K562 (cell line): Measurements from ENCODE around the gene DHX36. TPM values are rescaled to one million over a fixed set of nuclear protein-coding genes. Genes with fewer than 3 reads are reported as not detected.

ENCODE experiments used
- ATAC-seq: fragments of 200-7000 bp; cut with Tn5 transposase; 3 replicates; pipeline ENCODE4 v1.9.1; 2020; ENCODE audit warnings: moderate library complexity
- BruUV-seq: library from RNA; stranded (reverse); fragments of 400-500 nt; replicated peaks from 2 replicates; lab custom pipeline; 2021; lab: Mats Ljungman, UMichigan
- CTCF ChIA-PET: fragments of 300-600 bp; formaldehyde crosslinking; extraction: SDS; loops from one replicate; lab custom pipeline; 2021; ENCODE audit warnings: low intra/inter-chr PET ratio; lab: Yijun Ruan, JAX
- POLR2A ChIA-PET: fragments of 300-600, 350-650 bp; sonication (Branson Sonifier 250); formaldehyde crosslinking; extraction: SDS; loops from one replicate; lab custom pipeline; 2021; ENCODE audit warnings: antibody characterized with exemption, inconsistent platforms; lab: Yijun Ruan, JAX
- DNase-seq, 4 experiments: peaks; one replicate each; pipeline versions ENCODE4 v3.0.0 to v3.0.0-alpha.2; 2011 to 2018; ENCODE audit warnings: low spot score in 3 of 4, mixed read lengths in 3 of 4; ENCODE audit errors: extremely low read depth in 1 of 4
- FAIRE-seq: peaks from 2 replicates; lab custom pipeline; 2011; peaks lifted over from hg19 to GRCh38; lab: Jason Lieb, UNC
- H2AFZ ChIP-seq: 2 replicates; pipeline ENCODE4 v1.6.0; 2011; ENCODE audit warnings: low read depth, low read length, control low read depth, inconsistent platforms
- H3K27ac ChIP-seq: fragments of 200-600 bp; 3 replicates; pipeline ENCODE4 v1.8.0; 2011; ENCODE audit warnings: low read depth, mild to moderate bottlenecking, control low read depth, inconsistent platforms, low read length, moderate library complexity, mixed read lengths; ENCODE audit errors: extremely low read depth
- H3K27me3 ChIP-seq, 2 experiments: fragments of 300-600 bp in 1 of 2; 2 replicates in 1 of 2; 3 replicates in 1 of 2; pipeline versions ENCODE4 v1.6.0 to v1.8.0; 2011; ENCODE audit warnings: inconsistent platforms in 2 of 2, low read length in 2 of 2, mild to moderate bottlenecking in 1 of 2, mixed read lengths in 1 of 2, moderate library complexity in 1 of 2; ENCODE audit not compliant: control insufficient read depth in 2 of 2, insufficient read depth in 2 of 2
- H3K36me3 ChIP-seq: fragments of 300-600 bp; 3 replicates; pipeline ENCODE4 v1.8.0; 2011; ENCODE audit warnings: mild to moderate bottlenecking, low read length, inconsistent platforms; ENCODE audit not compliant: control insufficient read depth, insufficient read depth
- H3K4me1 ChIP-seq, 2 experiments: fragments of 200-600 bp in 1 of 2; replicated peaks in 1 of 2; 2 replicates in 1 of 2; 3 replicates in 1 of 2; pipeline versions ENCODE4 v1.5.1 to v1.8.0; 2011; ENCODE audit warnings: inconsistent platforms in 2 of 2, low read length in 2 of 2, mild to moderate bottlenecking in 1 of 2, mixed read lengths in 1 of 2, moderate library complexity in 1 of 2; ENCODE audit not compliant: control insufficient read depth in 2 of 2, insufficient read depth in 2 of 2
- H3K4me2 ChIP-seq: 2 replicates; pipeline ENCODE4 v1.6.1; 2011; ENCODE audit warnings: low read length, control low read depth, inconsistent platforms, mixed read lengths; ENCODE audit not compliant: insufficient read depth
- H3K4me3 ChIP-seq: fragments of 200-600 bp; sonication (generic), shearing (Covaris generic); 2 replicates; pipeline ENCODE4 v1.5.1; 2016; ENCODE audit warnings: control low read depth, inconsistent platforms
- H3K79me2 ChIP-seq: fragments of 200-600 bp; 3 replicates; pipeline ENCODE4 v1.8.0; 2011; ENCODE audit warnings: low read length, inconsistent platforms; ENCODE audit not compliant: control insufficient read depth, insufficient read depth
- H3K9ac ChIP-seq, 2 experiments: 2 replicates each; pipeline versions ENCODE4 v1.6.0 to v1.6.1; 2011; ENCODE audit warnings: low read depth in 2 of 2, low read length in 2 of 2, control low read depth in 1 of 2, inconsistent platforms in 1 of 2, mild to moderate bottlenecking in 1 of 2, mixed read lengths in 1 of 2; ENCODE audit not compliant: insufficient read depth in 1 of 2
- H3K9me1 ChIP-seq: one replicate; pipeline ENCODE4 v1.6.0; 2011; ENCODE audit warnings: inconsistent platforms, mild to moderate bottlenecking, low read length, moderate library complexity; ENCODE audit not compliant: control insufficient read depth, insufficient read depth
- H3K9me3 ChIP-seq: replicated peaks from 2 replicates; pipeline ENCODE4 v1.5.1; 2011; ENCODE audit warnings: low read depth, low read length, inconsistent platforms; ENCODE audit not compliant: control insufficient read depth, insufficient read depth
- H4K20me1 ChIP-seq: replicated peaks from 2 replicates; pipeline ENCODE4 v1.6.1; 2011; ENCODE audit warnings: low read length, inconsistent platforms, mixed read lengths; ENCODE audit not compliant: control insufficient read depth, insufficient read depth
- ARID1B ChIP-seq: fragments of 450-650 bp; IDR thresholded peaks from 2 replicates; pipeline ENCODE4 v1.6.1; 2016; ENCODE audit warnings: antibody characterized with exemption, mild to moderate bottlenecking, inconsistent platforms
- BHLHE40 ChIP-seq: IDR thresholded peaks from 2 replicates; pipeline ENCODE4 v1.6.1; 2011; ENCODE audit warnings: low read length, improper control_type of control experiment
- CBX2 ChIP-seq: fragments of 200-600 bp; sonication (generic); IDR thresholded peaks from one replicate; pipeline ENCODE4 v1.6.1; 2012; ENCODE audit warnings: mild to moderate bottlenecking, low read length, inconsistent platforms; ENCODE audit not compliant: insufficient read depth, poor library complexity, severe bottlenecking
- CSDE1 ChIP-seq, 2 experiments: fragments of 450-650 bp; IDR thresholded peaks; 2 replicates each; pipeline ENCODE4 v1.6.1; 2016; ENCODE audit warnings: mild to moderate bottlenecking in 1 of 2
- FOXM1 ChIP-seq, 2 experiments: fragments of 450-650 bp in 1 of 2; sonication (generic) in 1 of 2; formaldehyde crosslinking in 1 of 2; IDR thresholded peaks; 2 replicates each; pipeline versions ENCODE4 v1.6.1 to v1.9.0; 2017 to 2022; ENCODE audit warnings: low read depth in 2 of 2, mild to moderate bottlenecking in 2 of 2, missing genetic modification reagents in 1 of 2, moderate library complexity in 1 of 2
- HNRNPK ChIP-seq: fragments of 200-400 bp; formaldehyde crosslinking; IDR thresholded peaks from one replicate; pipeline ENCODE4 v1.6.1; 2018; ENCODE audit warnings: mild to moderate bottlenecking, low read depth, low read length; ENCODE audit not compliant: poor library complexity, severe bottlenecking
- KLF16 ChIP-seq: IDR thresholded peaks from 2 replicates; pipeline ENCODE4 v1.6.1; 2016; ENCODE audit warnings: antibody characterized with exemption
- LCOR ChIP-seq: sonication (generic); formaldehyde crosslinking; IDR thresholded peaks from 2 replicates; pipeline ENCODE4 v1.8.0; 2022; ENCODE audit warnings: mild to moderate bottlenecking, missing genetic modification reagents
- MCM5 ChIP-seq: fragments of 450-650 bp; IDR thresholded peaks from 2 replicates; pipeline ENCODE4 v1.6.1; 2016; ENCODE audit warnings: low read depth
- NFIX ChIP-seq: fragments of 250-450 bp; sonication (Bioruptor Pico); IDR thresholded peaks from 2 replicates; pipeline ENCODE4 v1.4.0; 2020; ENCODE audit warnings: low read depth, mild to moderate bottlenecking, moderate library complexity
- PATZ1 ChIP-seq: fragments of 250-450 bp; sonication (Bioruptor Pico); IDR thresholded peaks from 2 replicates; pipeline ENCODE4 v1.5.0; 2020; ENCODE audit warnings: mild to moderate bottlenecking, borderline replicate concordance
- PHF8 ChIP-seq: fragments of 200-600 bp; sonication (generic); IDR thresholded peaks from 2 replicates; pipeline ENCODE4 v1.6.1; 2012; ENCODE audit warnings: mixed run types, mild to moderate bottlenecking, inconsistent platforms, low read length, moderate library complexity, borderline replicate concordance
- TCF7 ChIP-seq: sonication (generic); IDR thresholded peaks from 2 replicates; pipeline ENCODE4 v1.6.1; 2016; ENCODE audit warnings: antibody characterized with exemption, borderline replicate concordance
- TRIM24 ChIP-seq, 2 experiments: fragments of 450-650 bp; IDR thresholded peaks; 2 replicates each; pipeline ENCODE4 v1.6.1; 2016
- ZEB2 ChIP-seq: fragments of 450-650 bp; IDR thresholded peaks from 2 replicates; pipeline ENCODE4 v1.6.1; 2016
- ZFX ChIP-seq: sonication (generic); formaldehyde crosslinking; IDR thresholded peaks from 2 replicates; pipeline ENCODE4 v1.8.0; 2022; ENCODE audit warnings: mild to moderate bottlenecking, missing genetic modification reagents, moderate library complexity
- ZNF518B ChIP-seq: fragments of 250-450 bp; sonication (Bioruptor Pico); IDR thresholded peaks from 2 replicates; pipeline ENCODE4 v1.5.0; 2021; ENCODE audit warnings: mild to moderate bottlenecking, moderate library complexity
- ZNF668 ChIP-seq: fragments of 250-450 bp; sonication (Bioruptor Pico); IDR thresholded peaks from 2 replicates; pipeline ENCODE4 v1.8.0; 2022; ENCODE audit warnings: mild to moderate bottlenecking, inconsistent platforms
- WGBS: fragments of 100-300 bp; shearing (Covaris generic); methylation state at CpG from one replicate; pipeline ENCODE4 v1.1.6; 2016; ENCODE audit warnings: low coverage, mixed read lengths; ENCODE audit not compliant: insufficient coverage; ENCODE audit errors: missing lambda C conversion rate; 5-methylcytosine and 5-hydroxymethylcytosine counted together
- in situ Hi-C: fragments of 300-500 bp; cut with MboI; formaldehyde crosslinking; loops from 4 replicates; pipeline ENCODE4 v1.15.0; 2018; ENCODE audit warnings: inconsistent platforms, mixed read lengths
- intact Hi-C: fragments of 100-400 bp; cut with micrococcal nuclease; formaldehyde crosslinking; loops from 2 replicates; pipeline ENCODE4 v1.14.2; 2022
- polyA plus RNA-seq, 8 experiments: library from polyadenylated mRNA; depleted of rRNA in 4 of 8; stranded (reverse) in 5 of 8; unstranded in 3 of 8; fragments of >200 nt; fragmentation: Nextera tagmentation in 2 of 8; fragmentation: Illumina TruSeq in 1 of 8; extraction: Ambion mirVana in 2 of 8; extraction: Trizol in 1 of 8; gene quantifications; 2 replicates each; pipeline versions ENCODE4 v1.2.1 to v1.2.3, GENCODE V29; 2011 to 2014; ENCODE audit warnings: inconsistent platforms in 1 of 8, missing spikeins in 1 of 8
- total RNA-seq, 7 experiments: library from RNA; depleted of rRNA in 6 of 7; stranded (reverse); fragments of >200 nt in 6 of 7; fragmentation: Illumina TruSeq in 2 of 7; extraction: Trizol in 2 of 7; gene quantifications; 2 replicates each; pipeline versions ENCODE4 v1.2.1 to v1.2.3, GENCODE V29; 2011 to 2021; ENCODE audit warnings: low replicate concordance in 1 of 7
- TF ChIP-seq, protein P1 (sequence below): fragments of 250-450 bp; sonication (Bioruptor Pico); IDR thresholded peaks from 2 replicates; pipeline ENCODE4 v1.8.0; 2021; ENCODE audit warnings: moderate library complexity, mild to moderate bottlenecking, inconsistent platforms

Gene DHX36
- total and polyA plus RNA-seq, 9 of the 15 experiments (the other 6 are each of a cell fraction or from before 2014, with no cell fraction given), result 44.3 to 98.7 (median 57.0) TPM

DNA sequence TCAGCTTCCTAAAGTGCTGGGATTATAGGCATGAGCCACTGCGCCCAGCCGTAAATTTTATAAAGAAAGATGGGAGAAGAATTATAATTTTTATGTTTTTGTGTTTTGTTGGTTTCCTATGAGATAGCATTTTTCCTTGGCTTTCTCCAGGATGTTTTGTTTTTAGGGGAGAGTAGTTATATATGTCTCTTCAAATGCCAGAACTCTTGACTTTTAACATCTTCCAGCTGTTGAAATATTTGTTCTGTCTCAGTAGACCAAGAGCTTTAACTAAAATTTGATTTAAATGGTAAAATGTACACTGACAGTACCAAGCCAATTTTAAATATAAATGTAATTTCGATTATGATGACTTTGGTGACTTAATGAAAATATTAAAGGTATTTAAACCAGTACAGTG lies 96.8 kb downstream of the DHX36 start (continued):
- TF ChIP-seq PHF8 (no peak), HNRNPK (no peak), PATZ1 (no peak), TCF7 (no peak), TRIM24 (IDR thresholded peaks at IDR 0.05) (no peak), LCOR (no peak)
- TF ChIP-seq, protein P1, sequence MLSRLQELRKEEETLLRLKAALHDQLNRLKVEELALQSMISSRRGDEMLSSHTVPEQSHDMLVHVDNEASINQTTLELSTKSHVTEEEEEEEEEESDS (CRISPR knock-in tag), result no peak

DNA sequence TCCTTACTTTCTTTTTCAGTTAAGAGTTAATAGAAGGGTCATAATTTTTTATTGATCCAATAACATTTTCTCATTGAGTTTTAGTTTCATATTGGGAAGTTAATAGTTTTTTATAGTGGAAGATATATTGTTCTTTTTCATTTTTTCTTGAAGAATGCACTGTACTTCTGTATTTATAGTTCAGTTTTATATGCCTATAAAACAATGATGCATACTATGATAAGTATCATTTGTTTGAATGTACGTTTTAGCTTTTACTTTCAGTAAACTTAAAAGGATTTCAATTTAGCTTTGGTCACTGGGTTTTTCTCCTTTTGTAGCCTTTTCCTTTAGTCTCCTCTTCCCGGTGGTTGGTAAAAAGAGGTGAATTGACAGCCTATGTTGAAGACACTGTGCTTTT lies 98.8 kb downstream of the DHX36 start:
- H2AFZ ChIP-seq, result no peak overlapping the region
- no TSS peak for BruUV-seq
- H3K79me2 ChIP-seq, result no peaks in the 10 kb centered on the region
- no peak overlapping the region for H3K4me2 ChIP-seq
- no peaks in the 10 kb centered on the region for H3K36me3 ChIP-seq
- intact Hi-C loops (no loop called here), in situ Hi-C loops (no loop called here)
- no peak overlapping the region for H3K4me3 ChIP-seq
- no peak overlapping the region for H3K27ac ChIP-seq
- H3K9me1 ChIP-seq, result no peaks in the 10 kb centered on the region
- DNase-seq (no peak), FAIRE-seq (no peak), ATAC-seq (no peak)
- ChIA-PET CTCF (no interaction called here), POLR2A (no interaction called here)
- no peak overlapping the region for H3K9ac ChIP-seq
- no peaks in the 10 kb centered on the region for H3K27me3 ChIP-seq
- H3K9me3 ChIP-seq, result no peaks in the 10 kb centered on the region
- WGBS, result 21% methylated on average over 2 of the region's 2 CpGs
- H3K4me1 ChIP-seq, result no peaks in the 10 kb centered on the region; a peak in 3 of 5 replicates
- H4K20me1 ChIP-seq, result no peaks in the 10 kb centered on the region
- TF ChIP-seq ZNF518B (CRISPR knock-in tag), result no peak
- TF ChIP-seq MCM5, result no peak
- TF ChIP-seq BHLHE40, result no peak
- TF ChIP-seq ARID1B, result no peak
- TF ChIP-seq KLF16, result no peak
- TF ChIP-seq ZFX (CRISPR knock-in tag), result no peak
- TF ChIP-seq FOXM1 (IDR thresholded peaks at IDR 0.05; ENCODE audit: low read depth), result no peak
- no peak for TF ChIP-seq FOXM1 (CRISPR knock-in tag; IDR thresholded peaks at IDR 0.05; ENCODE audit: low read depth)
- TF ChIP-seq ZEB2, result no peak
- no peak for TF ChIP-seq CBX2
- TF ChIP-seq NFIX (CRISPR knock-in tag), result no peak
- TF ChIP-seq ZNF668 (CRISPR knock-in tag), result no peak
- TF ChIP-seq CSDE1 (IDR thresholded peaks at IDR 0.05), result no peak
